GM06990 (cell line): ENCODE measurements around the gene FUT4.

Source experiments
- DNase-seq: peaks from one replicate; pipeline ENCODE4 v3.0.0-alpha.2; 2011; ENCODE audit not compliant: insufficient read length; ENCODE audit errors: extremely low read depth
- H3K27me3 ChIP-seq: replicated peaks from 2 replicates; pipeline ENCODE4 v1.6.0; 2011; ENCODE audit warnings: low read length; ENCODE audit not compliant: control insufficient read depth, insufficient read depth
- H3K36me3 ChIP-seq: 2 replicates; pipeline ENCODE4 v1.5.1; 2011; ENCODE audit warnings: low read length; ENCODE audit not compliant: control insufficient read depth, insufficient read depth
- H3K4me3 ChIP-seq: replicated peaks from 2 replicates; pipeline ENCODE4 v1.5.1; 2011; ENCODE audit warnings: low read depth, mild to moderate bottlenecking, control low read depth, low read length
- CTCF ChIP-seq: IDR thresholded peaks from 2 replicates; pipeline ENCODE4 v1.5.1; 2011; ENCODE audit warnings: low read length, control low read depth, mild to moderate bottlenecking, inconsistent platforms; ENCODE audit not compliant: insufficient read depth, poor library complexity, severe bottlenecking

FUT4 gene

GRCh38 chr11:94507485-94507884 is 36.2 kb upstream of the FUT4 start:
- Histone ChIP-seq H3K36me3 (no peaks in the 10 kb centered on the region), H3K4me3 (no peak overlapping the region), H3K27me3 (no peaks in the 10 kb centered on the region; the same call in none of the 2 replicates)
- no peak for TF ChIP-seq CTCF
- DNase-seq = no peak

- TF ChIP-seq CTCF = no peak
- no peaks in the 10 kb centered on the region for H3K36me3 ChIP-seq
- H3K4me3 ChIP-seq = peak within 1 kb of the TSS; percentile 41
- peaks cover 1% of the 10 kb centered on the region for H3K27me3 ChIP-seq
- DNase-seq = peak; percentile 26
These were observed 31.6 kb upstream of the FUT4 start, which contains the start of gene C11orf97 for GRCh38 chr11:94511932-94512781. Gene C11orf97 (plus strand): TSS chr11:94512461. CDS start chr11:94512529, 68 bp downstream.

GRCh38 chr11:94513091-94513490 is 30.6 kb upstream of the FUT4 start:
- Histone ChIP-seq H3K4me3 (no peak overlapping the region), H3K27me3 (peaks cover 1% of the 10 kb centered on the region), H3K36me3 (no peaks in the 10 kb centered on the region)
- DNase-seq = no peak
- no peak for TF ChIP-seq CTCF

GRCh38 chr11:94515398-94515797 is 28.3 kb upstream of the FUT4 start:
- no peak for DNase-seq
- peaks cover 1% of the 10 kb centered on the region for H3K27me3 ChIP-seq
- no peak overlapping the region for H3K4me3 ChIP-seq
- H3K36me3 ChIP-seq = no peaks in the 10 kb centered on the region
- no peak for TF ChIP-seq CTCF

DNA sequence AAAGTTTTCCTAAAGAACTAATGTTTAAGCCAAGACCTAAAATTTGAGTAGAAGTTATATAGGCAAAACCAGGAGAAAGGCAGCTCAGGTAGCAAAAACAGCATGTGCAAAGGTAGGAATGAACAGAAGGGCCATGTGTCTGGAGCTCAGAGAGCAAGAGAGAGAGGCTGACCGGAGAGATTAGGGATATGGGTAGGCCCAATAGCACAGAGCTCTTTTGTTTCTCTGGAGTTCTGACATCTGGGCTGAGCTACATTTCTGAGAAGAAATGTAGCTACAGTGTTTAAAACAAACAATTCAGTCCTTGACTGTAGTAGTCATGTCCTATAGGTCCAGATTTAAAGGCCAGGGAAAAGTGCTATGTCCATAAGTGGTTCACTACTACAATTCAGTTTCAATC is 27.0 kb upstream of the FUT4 start:
- H3K27me3 ChIP-seq = peaks cover 1% of the 10 kb centered on the region
- no peak for DNase-seq
- no peak overlapping the region for H3K4me3 ChIP-seq
- no peaks in the 10 kb centered on the region for H3K36me3 ChIP-seq
- no peak for TF ChIP-seq CTCF
